ENCODE data around the gene RBP2.

Gene RBP2

DNA sequence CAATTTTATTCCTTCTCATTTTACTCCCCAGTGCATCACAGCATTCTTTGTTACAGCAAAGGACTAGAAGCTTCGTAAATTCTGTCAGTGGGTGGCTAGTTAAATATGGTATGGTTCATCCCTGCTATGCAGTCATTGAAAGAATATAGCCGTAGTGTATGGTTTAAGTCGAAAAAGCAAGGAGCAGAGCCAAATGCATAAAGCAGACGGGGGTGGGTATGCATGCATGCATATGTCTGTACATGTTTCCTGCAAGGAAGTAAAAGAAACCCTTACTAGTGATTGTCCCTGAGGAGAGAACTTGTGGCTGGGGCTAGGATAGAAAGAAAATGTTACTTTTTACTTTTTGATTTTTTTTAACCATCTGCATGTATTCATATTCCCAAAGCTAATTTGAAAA, 19.9 kb downstream of the RBP2 start:
- Histone ChIP-seq H3K9ac (ENCODE audit: low read depth, low read length) (no peak overlapping the region), H3K4me1 (ENCODE audit: control insufficient read depth, insufficient read depth, low read length) (peaks cover 34% of the 10 kb centered on the region), H3K4me3 (ENCODE audit: low read depth, low read length) (no peak overlapping the region), H3K9me3 (ENCODE audit: control insufficient read depth, insufficient read depth, low read length) (no peaks in the 10 kb centered on the region), H3K36me3 (ENCODE audit: control insufficient read depth, insufficient read depth, low read length) (no peaks in the 10 kb centered on the region), H3K27me3 (ENCODE audit: control insufficient read depth, insufficient read depth, low read length) (no peaks in the 10 kb centered on the region)

GRCh38 chr3:139455855-139456254, 20.5 kb downstream of the RBP2 start:
- H3K27me3 ChIP-seq (ENCODE audit: control insufficient read depth, insufficient read depth, low read length) = no peaks in the 10 kb centered on the region

DNA sequence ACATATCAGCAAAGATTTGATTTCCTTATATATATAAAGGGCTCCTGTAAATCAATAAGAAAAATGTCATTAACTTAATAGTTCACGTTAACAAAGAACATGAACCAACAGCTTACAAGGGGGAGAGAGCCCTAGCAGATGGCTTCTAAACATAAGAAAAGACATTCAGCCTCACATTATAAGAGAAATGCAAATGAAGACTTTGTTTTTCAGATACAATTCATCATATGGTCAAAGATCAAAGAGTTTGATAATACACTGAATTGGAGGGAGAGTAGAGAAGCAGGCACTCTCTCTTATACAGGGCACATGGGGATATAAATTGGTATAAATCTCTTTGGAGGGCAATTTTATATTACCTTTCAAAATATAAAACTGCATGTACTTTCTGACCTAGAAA, 21.1 kb downstream of the RBP2 start:
- peaks cover 34% of the 10 kb centered on the region for H3K4me1 ChIP-seq (ENCODE audit: control insufficient read depth, insufficient read depth, low read length)
- no peaks in the 10 kb centered on the region for H3K27me3 ChIP-seq (ENCODE audit: control insufficient read depth, insufficient read depth, low read length)
- no peak overlapping the region for H3K4me3 ChIP-seq (ENCODE audit: low read depth, low read length)
- H3K36me3 ChIP-seq (ENCODE audit: control insufficient read depth, insufficient read depth, low read length) = no peaks in the 10 kb centered on the region
- no peak overlapping the region for H3K9ac ChIP-seq (ENCODE audit: low read depth, low read length)
- H3K9me3 ChIP-seq (ENCODE audit: control insufficient read depth, insufficient read depth, low read length) = no peaks in the 10 kb centered on the region

More at GRCh38 chr3:139455855-139456254, 20.5 kb downstream of the RBP2 start:
- H3K36me3 ChIP-seq (ENCODE audit: control insufficient read depth, insufficient read depth, low read length) = no peaks in the 10 kb centered on the region
- H3K9ac ChIP-seq (ENCODE audit: low read depth, low read length) = no peak overlapping the region
- no peaks in the 10 kb centered on the region for H3K9me3 ChIP-seq (ENCODE audit: control insufficient read depth, insufficient read depth, low read length)
- H3K4me1 ChIP-seq (ENCODE audit: control insufficient read depth, insufficient read depth, low read length) = peaks cover 34% of the 10 kb centered on the region
- H3K4me3 ChIP-seq (ENCODE audit: low read depth, low read length) = no peak overlapping the region

DNA sequence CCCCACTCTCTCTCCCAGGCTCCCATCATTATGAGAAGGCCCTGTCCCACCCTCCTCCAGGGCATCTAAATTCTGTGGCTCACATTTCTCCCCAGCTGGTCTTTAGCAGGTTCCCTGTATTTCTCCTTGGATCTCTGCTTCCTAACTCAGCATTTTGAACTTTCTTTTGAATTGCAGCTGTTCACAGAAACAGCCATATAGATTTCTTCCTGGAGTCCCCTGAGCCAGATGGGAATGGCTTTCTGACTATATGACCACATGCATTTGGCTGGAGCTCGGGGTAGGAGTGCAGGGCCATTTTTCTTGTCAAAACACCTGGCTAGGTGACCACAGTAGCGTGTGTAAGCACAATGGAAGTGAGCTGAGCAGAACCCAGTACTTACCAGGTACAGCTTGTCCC, 22.0 kb downstream of the RBP2 start:
- H3K27me3 ChIP-seq (ENCODE audit: control insufficient read depth, insufficient read depth, low read length) = no peaks in the 10 kb centered on the region
- H3K9ac ChIP-seq (ENCODE audit: low read depth, low read length) = no peak overlapping the region
- H3K4me1 ChIP-seq (ENCODE audit: control insufficient read depth, insufficient read depth, low read length) = peaks cover 34% of the 10 kb centered on the region
- H3K9me3 ChIP-seq (ENCODE audit: control insufficient read depth, insufficient read depth, low read length) = no peaks in the 10 kb centered on the region
- H3K36me3 ChIP-seq (ENCODE audit: control insufficient read depth, insufficient read depth, low read length) = no peaks in the 10 kb centered on the region
- H3K4me3 ChIP-seq (ENCODE audit: low read depth, low read length) = no peak overlapping the region

- no peak overlapping the region for H3K9ac ChIP-seq (ENCODE audit: low read depth, low read length)
- H3K27me3 ChIP-seq (ENCODE audit: control insufficient read depth, insufficient read depth, low read length) = no peaks in the 10 kb centered on the region
- peaks cover 19% of the 10 kb centered on the region for H3K4me1 ChIP-seq (ENCODE audit: control insufficient read depth, insufficient read depth, low read length)
- H3K4me3 ChIP-seq (ENCODE audit: low read depth, low read length) = no peak overlapping the region
- H3K36me3 ChIP-seq (ENCODE audit: control insufficient read depth, insufficient read depth, low read length) = no peaks in the 10 kb centered on the region
- no peaks in the 10 kb centered on the region for H3K9me3 ChIP-seq (ENCODE audit: control insufficient read depth, insufficient read depth, low read length)
These were observed 26.2 kb downstream of the RBP2 start for GRCh38 chr3:139450159-139450558.

- Histone ChIP-seq H3K27me3 (ENCODE audit: control insufficient read depth, insufficient read depth, low read length) (no peaks in the 10 kb centered on the region), H3K4me1 (ENCODE audit: control insufficient read depth, insufficient read depth, low read length) (peaks cover 15% of the 10 kb centered on the region), H3K4me3 (ENCODE audit: low read depth, low read length) (no peak overlapping the region), H3K36me3 (ENCODE audit: control insufficient read depth, insufficient read depth, low read length) (no peaks in the 10 kb centered on the region), H3K9me3 (ENCODE audit: control insufficient read depth, insufficient read depth, low read length) (no peaks in the 10 kb centered on the region), H3K9ac (ENCODE audit: low read depth, low read length) (no peak overlapping the region)
These were observed 26.8 kb downstream of the RBP2 start for GRCh38 chr3:139449566-139449965.

DNA sequence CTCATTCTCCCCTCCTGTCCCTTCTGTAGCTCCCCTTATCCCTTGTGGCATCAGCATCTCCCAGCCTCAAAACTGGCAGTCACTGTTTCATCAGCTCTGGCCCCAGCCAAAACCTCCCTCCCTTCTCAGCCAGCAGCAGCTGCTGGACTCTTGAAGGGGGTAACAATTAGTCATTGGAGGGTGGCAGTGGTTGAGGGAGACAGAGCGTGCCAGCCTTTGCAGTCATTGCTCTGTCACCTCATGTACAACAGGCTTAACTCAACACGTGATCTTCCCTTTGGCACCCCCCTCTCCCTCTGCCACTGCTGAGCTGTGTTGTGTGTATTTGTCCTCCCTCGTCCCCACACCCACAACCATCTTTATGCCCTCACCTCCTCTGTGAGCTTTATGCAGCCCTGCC, 28.2 kb downstream of the RBP2 start:
- peaks cover under 1% of the 10 kb centered on the region for H3K4me1 ChIP-seq (ENCODE audit: control insufficient read depth, insufficient read depth, low read length)
- no peaks in the 10 kb centered on the region for H3K9me3 ChIP-seq (ENCODE audit: control insufficient read depth, insufficient read depth, low read length)
- H3K9ac ChIP-seq (ENCODE audit: low read depth, low read length) = no peak overlapping the region
- H3K36me3 ChIP-seq (ENCODE audit: control insufficient read depth, insufficient read depth, low read length) = no peaks in the 10 kb centered on the region
- no peaks in the 10 kb centered on the region for H3K27me3 ChIP-seq (ENCODE audit: control insufficient read depth, insufficient read depth, low read length)
- no peak overlapping the region for H3K4me3 ChIP-seq (ENCODE audit: low read depth, low read length)

DNA sequence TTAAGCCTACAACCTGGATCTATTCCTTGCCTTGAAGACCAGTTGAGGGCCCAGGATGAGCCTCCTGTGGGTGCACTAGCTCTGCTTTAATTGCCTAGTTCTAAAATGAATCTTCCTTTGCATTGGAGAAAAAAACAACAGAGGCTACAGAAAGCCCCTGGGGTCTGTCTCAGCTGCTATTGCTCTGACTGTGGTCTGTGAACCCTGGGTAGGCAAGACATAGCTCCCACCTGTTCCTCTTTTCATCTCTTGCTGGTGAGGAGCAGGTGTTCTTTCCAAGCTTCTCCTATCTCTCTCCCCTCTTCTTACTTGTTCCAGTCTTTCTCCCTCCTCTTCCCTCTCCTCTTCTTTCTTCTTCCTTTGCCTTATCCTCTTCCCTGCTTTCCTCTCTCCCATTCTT, 28.8 kb downstream of the RBP2 start:
- Histone ChIP-seq H3K27me3 (ENCODE audit: control insufficient read depth, insufficient read depth, low read length) (no peaks in the 10 kb centered on the region), H3K4me3 (ENCODE audit: low read depth, low read length) (no peak overlapping the region), H3K9ac (ENCODE audit: low read depth, low read length) (no peak overlapping the region), H3K36me3 (ENCODE audit: control insufficient read depth, insufficient read depth, low read length) (no peaks in the 10 kb centered on the region), H3K4me1 (ENCODE audit: control insufficient read depth, insufficient read depth, low read length) (no peaks in the 10 kb centered on the region), H3K9me3 (ENCODE audit: control insufficient read depth, insufficient read depth, low read length) (no peaks in the 10 kb centered on the region)

DNA sequence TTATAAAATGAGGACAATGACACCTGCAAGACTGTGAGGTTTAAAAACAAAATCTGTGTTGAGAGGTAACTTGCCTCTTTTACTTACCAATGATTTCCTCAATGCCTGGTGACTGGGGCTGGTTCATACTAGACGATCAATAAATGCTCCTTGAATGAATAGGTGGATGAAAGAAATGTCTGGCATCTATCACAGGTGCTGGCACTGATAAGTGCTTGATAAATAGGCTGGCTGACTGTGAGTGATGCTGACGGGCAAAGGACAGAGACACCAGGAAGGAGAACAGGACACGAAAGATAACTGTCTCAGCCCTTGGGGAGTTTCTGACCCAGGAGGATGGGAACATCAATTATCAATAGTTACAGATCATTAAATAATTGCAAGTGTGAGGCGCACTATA, 31.9 kb downstream of the RBP2 start:
- Histone ChIP-seq H3K9ac (ENCODE audit: low read depth, low read length) (no peak overlapping the region), H3K27me3 (ENCODE audit: control insufficient read depth, insufficient read depth, low read length) (no peaks in the 10 kb centered on the region), H3K9me3 (ENCODE audit: control insufficient read depth, insufficient read depth, low read length) (no peaks in the 10 kb centered on the region), H3K36me3 (ENCODE audit: control insufficient read depth, insufficient read depth, low read length) (no peaks in the 10 kb centered on the region), H3K4me3 (ENCODE audit: low read depth, low read length) (no peak overlapping the region), H3K4me1 (ENCODE audit: control insufficient read depth, insufficient read depth, low read length) (no peaks in the 10 kb centered on the region)

- H3K9ac ChIP-seq (ENCODE audit: low read depth, low read length) = no peak overlapping the region
- H3K4me3 ChIP-seq (ENCODE audit: low read depth, low read length) = no peak overlapping the region
- H3K9me3 ChIP-seq (ENCODE audit: control insufficient read depth, insufficient read depth, low read length) = no peaks in the 10 kb centered on the region
- no peaks in the 10 kb centered on the region for H3K4me1 ChIP-seq (ENCODE audit: control insufficient read depth, insufficient read depth, low read length)
- no peaks in the 10 kb centered on the region for H3K36me3 ChIP-seq (ENCODE audit: control insufficient read depth, insufficient read depth, low read length)
- no peaks in the 10 kb centered on the region for H3K27me3 ChIP-seq (ENCODE audit: control insufficient read depth, insufficient read depth, low read length)
These were observed 33.1 kb downstream of the RBP2 start for GRCh38 chr3:139443186-139443585.

DNA sequence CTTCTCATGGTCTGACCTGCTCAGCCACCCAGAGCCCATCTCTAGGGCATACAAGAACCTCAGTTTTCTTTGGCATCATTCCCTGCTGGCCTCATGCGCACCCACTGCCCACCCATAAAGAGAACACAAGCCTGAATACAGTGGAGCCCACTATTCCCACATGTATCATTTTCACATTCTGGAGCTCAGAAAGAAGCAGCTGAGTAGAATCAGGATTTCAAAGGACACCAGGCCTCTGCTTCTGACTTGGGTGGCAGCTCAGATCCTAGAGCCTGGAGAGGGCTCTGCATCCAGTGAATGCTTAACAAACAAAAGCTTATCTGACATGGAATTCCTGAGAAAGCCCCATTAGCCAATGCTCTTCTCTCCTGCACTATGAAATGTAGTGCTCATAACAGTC, 34.7 kb downstream of the RBP2 start:
- H3K9ac ChIP-seq (ENCODE audit: low read depth, low read length) = no peak overlapping the region
- no peaks in the 10 kb centered on the region for H3K4me1 ChIP-seq (ENCODE audit: control insufficient read depth, insufficient read depth, low read length)
- H3K36me3 ChIP-seq (ENCODE audit: control insufficient read depth, insufficient read depth, low read length) = no peaks in the 10 kb centered on the region
- no peaks in the 10 kb centered on the region for H3K27me3 ChIP-seq (ENCODE audit: control insufficient read depth, insufficient read depth, low read length)
- H3K4me3 ChIP-seq (ENCODE audit: low read depth, low read length) = no peak overlapping the region
- no peaks in the 10 kb centered on the region for H3K9me3 ChIP-seq (ENCODE audit: control insufficient read depth, insufficient read depth, low read length)

- H3K9ac ChIP-seq (ENCODE audit: low read depth, low read length) = no peak overlapping the region
- no peaks in the 10 kb centered on the region for H3K9me3 ChIP-seq (ENCODE audit: control insufficient read depth, insufficient read depth, low read length)
- no peaks in the 10 kb centered on the region for H3K27me3 ChIP-seq (ENCODE audit: control insufficient read depth, insufficient read depth, low read length)
These were observed 35.4 kb downstream of the RBP2 start for GRCh38 chr3:139440639-139441556.

More at GRCh38 chr3:139440639-139441556, 35.4 kb downstream of the RBP2 start:
- H3K4me1 ChIP-seq (ENCODE audit: control insufficient read depth, insufficient read depth, low read length) = no peaks in the 10 kb centered on the region
- H3K36me3 ChIP-seq (ENCODE audit: control insufficient read depth, insufficient read depth, low read length) = no peaks in the 10 kb centered on the region
- no peak overlapping the region for H3K4me3 ChIP-seq (ENCODE audit: low read depth, low read length)

Data from iPS-15b (cell line).